HEK293 (cell line): ENCODE results near the gene STUB1.
A peak's percentile ranks its signal among the peaks of the same experiment; 100 is the strongest.

ENCODE experiments used
- BCL11B ChIP-seq: fragments of 450-650 bp; formaldehyde crosslinking; IDR thresholded peaks from 2 replicates; pipeline ENCODE4 v1.5.1; 2016; ENCODE audit warnings: low read depth, missing biosample characterization, missing genetic modification characterization
- EGR2 ChIP-seq: fragments of 450-650 bp; formaldehyde crosslinking; IDR thresholded peaks from 2 replicates; pipeline ENCODE4 v1.5.1; 2016; ENCODE audit warnings: low read depth, missing biosample characterization, missing genetic modification characterization
- GLIS2 ChIP-seq: fragments of 450-650 bp; formaldehyde crosslinking; IDR thresholded peaks from 2 replicates; pipeline ENCODE4 v1.5.1; 2016; ENCODE audit warnings: missing biosample characterization, missing genetic modification characterization
- YY1 ChIP-seq: fragments of 450-650 bp; formaldehyde crosslinking; IDR thresholded peaks from 2 replicates; pipeline ENCODE4 v1.5.1; 2018; ENCODE audit warnings: missing biosample characterization, missing genetic modification characterization
- ZFHX2 ChIP-seq: fragments of 450-650 bp; formaldehyde crosslinking; conservative IDR thresholded peaks from 2 replicates; pipeline ENCODE4 v1.5.1; 2016; ENCODE audit warnings: missing biosample characterization, missing genetic modification characterization
- ZNF174 ChIP-seq: fragments of 450-650 bp; formaldehyde crosslinking; IDR thresholded peaks from 2 replicates; pipeline ENCODE4 v1.5.0; 2017; ENCODE audit warnings: missing biosample characterization, mild to moderate bottlenecking, missing genetic modification characterization
- ZNF175 ChIP-seq: fragments of 450-650 bp; formaldehyde crosslinking; IDR thresholded peaks from 2 replicates; pipeline ENCODE4 v1.5.1; 2016; ENCODE audit warnings: missing biosample characterization, missing genetic modification characterization
- ZNF239 ChIP-seq: fragments of 450-650 bp; formaldehyde crosslinking; IDR thresholded peaks from 2 replicates; pipeline ENCODE4 v1.5.1; 2016; ENCODE audit warnings: missing biosample characterization, missing genetic modification characterization
- ZNF311 ChIP-seq: fragments of 450-650 bp; formaldehyde crosslinking; IDR thresholded peaks from 2 replicates; pipeline ENCODE4 v1.5.1; 2017; ENCODE audit warnings: missing biosample characterization, missing genetic modification characterization, borderline replicate concordance
- ZNF37A ChIP-seq: fragments of 450-650 bp; IDR thresholded peaks from 2 replicates; pipeline ENCODE4 v1.5.1; 2018; ENCODE audit warnings: missing biosample characterization, missing genetic modification characterization
- ZNF423 ChIP-seq: fragments of 450-650 bp; formaldehyde crosslinking; IDR thresholded peaks from 2 replicates; pipeline ENCODE4 v1.5.1; 2016; ENCODE audit warnings: missing biosample characterization, missing genetic modification characterization
- ZNF426 ChIP-seq: fragments of 450-650 bp; formaldehyde crosslinking; IDR thresholded peaks from 2 replicates; pipeline ENCODE4 v1.5.1; 2017; ENCODE audit warnings: missing biosample characterization, missing genetic modification characterization, mild to moderate bottlenecking, inconsistent platforms, moderate library complexity
- ZNF521 ChIP-seq: fragments of 450-650 bp; formaldehyde crosslinking; IDR thresholded peaks from 2 replicates; pipeline ENCODE4 v1.5.1; 2017; ENCODE audit warnings: missing biosample characterization, mild to moderate bottlenecking, missing genetic modification characterization
- ZNF544 ChIP-seq: fragments of 450-650 bp; formaldehyde crosslinking; IDR thresholded peaks from 2 replicates; pipeline ENCODE4 v1.5.0; 2017; ENCODE audit warnings: missing biosample characterization, missing genetic modification characterization
- ZNF660 ChIP-seq: fragments of 450-650 bp; IDR thresholded peaks from 2 replicates; pipeline ENCODE4 v1.5.1; 2018; ENCODE audit warnings: missing biosample characterization, mild to moderate bottlenecking, missing genetic modification characterization
- ZNF785 ChIP-seq: fragments of 450-650 bp; formaldehyde crosslinking; IDR thresholded peaks from 2 replicates; pipeline ENCODE4 v1.5.1; 2016; ENCODE audit warnings: missing biosample characterization, missing genetic modification characterization
- TF ChIP-seq, protein P1 (sequence below): fragments of 450-650 bp; formaldehyde crosslinking; IDR thresholded peaks from 2 replicates; pipeline ENCODE4 v1.5.1; 2017; ENCODE audit warnings: missing biosample characterization, missing genetic modification characterization
- TF ChIP-seq, protein P2 (sequence below): fragments of 450-650 bp; formaldehyde crosslinking; IDR thresholded peaks from 2 replicates; pipeline ENCODE4 v1.5.1; 2016; ENCODE audit warnings: missing biosample characterization, missing genetic modification characterization
- TF ChIP-seq, protein P3 (sequence below): fragments of 450-650 bp; formaldehyde crosslinking; conservative IDR thresholded peaks from 2 replicates; pipeline ENCODE4 v1.5.1; 2016; ENCODE audit warnings: low read depth, missing biosample characterization, missing genetic modification characterization
- TF ChIP-seq, protein P4 (sequence below): fragments of 450-650 bp; formaldehyde crosslinking; IDR thresholded peaks from 2 replicates; pipeline ENCODE4 v1.5.1; 2016; ENCODE audit warnings: missing biosample characterization, missing genetic modification characterization
- TF ChIP-seq, protein P5 (sequence below): fragments of 450-650 bp; formaldehyde crosslinking; IDR thresholded peaks from 2 replicates; pipeline ENCODE4 v1.5.1; 2016; ENCODE audit warnings: missing biosample characterization, missing genetic modification characterization
- TF ChIP-seq, protein P6 (sequence below): fragments of 450-650 bp; formaldehyde crosslinking; IDR thresholded peaks from 2 replicates; pipeline ENCODE4 v1.5.1; 2016; ENCODE audit warnings: missing biosample characterization, missing genetic modification characterization
- TF ChIP-seq, protein P7 (sequence below): fragments of 450-650 bp; formaldehyde crosslinking; IDR thresholded peaks from 2 replicates; pipeline ENCODE4 v1.5.1; 2016; ENCODE audit warnings: missing biosample characterization, missing genetic modification characterization, low read depth

The STUB1 gene

DNA sequence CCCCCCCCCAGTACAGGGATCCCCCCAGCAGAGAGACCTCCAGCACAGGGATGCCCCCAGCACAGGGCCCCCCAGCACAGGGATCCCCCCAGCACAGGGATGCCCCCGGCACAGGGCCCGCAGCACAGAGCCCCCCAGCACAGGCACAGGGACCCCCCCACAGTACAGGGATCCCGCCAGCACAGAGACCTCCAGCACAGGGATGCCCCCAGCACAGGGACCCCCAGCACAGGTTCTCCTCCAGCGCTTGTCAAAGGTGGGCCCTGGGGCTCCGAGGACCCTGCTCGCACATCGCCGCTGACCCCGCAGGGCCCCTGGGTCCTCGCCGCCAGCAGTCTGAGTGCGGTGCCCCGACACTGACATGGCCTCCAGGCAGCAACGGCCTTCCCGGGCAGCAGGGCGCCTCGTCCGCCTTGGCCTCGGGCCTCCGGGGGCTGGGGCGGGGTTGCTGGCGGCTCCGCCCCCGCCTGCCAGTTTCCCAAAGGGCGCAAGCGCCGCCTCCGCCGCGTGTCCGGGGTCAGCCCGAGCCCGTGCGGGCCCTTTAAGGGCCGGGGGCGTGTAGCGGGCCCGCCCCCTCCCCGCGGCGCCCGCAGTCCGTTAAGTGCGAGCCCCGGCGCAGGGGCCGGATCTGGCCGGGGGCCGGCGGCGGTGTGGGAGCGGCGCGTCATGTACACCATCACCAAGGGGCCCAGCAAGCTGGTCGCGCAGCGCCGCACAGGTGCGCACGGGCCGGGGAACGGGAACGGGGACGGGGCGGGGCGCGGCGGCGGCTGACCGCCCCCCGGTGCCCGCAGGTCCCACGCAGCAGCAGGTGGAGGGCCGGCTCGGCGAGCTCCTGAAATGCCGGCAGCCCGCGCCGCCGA is 38.7 kb upstream of the STUB1 start, which contains the start of gene MCRIP2 (continued):
- TF ChIP-seq ZNF660 (tag by site-specific recombination) (peak; percentile 54; the same call in 1 of the 2 replicates), BCL11B (tag by site-specific recombination) (no peak), ZNF174 (no peak), GLIS2 (tag by site-specific recombination) (peak; percentile 69; the same call in 1 of the 2 replicates), ZNF175 (no peak), EGR2 (peak; percentile 40; the same call in 1 of the 2 replicates), ZNF426 (tag by site-specific recombination) (no peak), ZNF239 (no peak), ZFHX2 (tag by site-specific recombination) (peak; percentile 88), YY1 (tag by site-specific recombination) (peak; percentile 60; the same call in 1 of the 2 replicates), ZNF423 (tag by site-specific recombination) (0 out of 2 replicates have a peak, but pooled peaks have one; percentile 26), ZNF785 (tag by site-specific recombination) (no peak), ZNF37A (tag by site-specific recombination) (no peak), ZNF544 (tag by site-specific recombination) (no peak), ZNF311 (tag by site-specific recombination) (no peak), ZNF521 (no peak)
- TF ChIP-seq, protein P1, sequence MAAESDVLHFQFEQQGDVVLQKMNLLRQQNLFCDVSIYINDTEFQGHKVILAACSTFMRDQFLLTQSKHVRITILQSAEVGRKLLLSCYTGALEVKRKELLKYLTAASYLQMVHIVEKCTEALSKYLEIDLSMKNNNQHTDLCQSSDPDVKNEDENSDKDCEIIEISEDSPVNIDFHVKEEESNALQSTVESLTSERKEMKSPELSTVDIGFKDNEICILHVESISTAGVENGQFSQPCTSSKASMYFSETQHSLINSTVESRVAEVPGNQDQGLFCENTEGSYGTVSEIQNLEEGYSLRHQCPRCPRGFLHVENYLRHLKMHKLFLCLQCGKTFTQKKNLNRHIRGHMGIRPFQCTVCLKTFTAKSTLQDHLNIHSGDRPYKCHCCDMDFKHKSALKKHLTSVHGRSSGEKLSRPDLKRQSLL (tag by site-specific recombination) = no peak
- TF ChIP-seq, protein P2, sequence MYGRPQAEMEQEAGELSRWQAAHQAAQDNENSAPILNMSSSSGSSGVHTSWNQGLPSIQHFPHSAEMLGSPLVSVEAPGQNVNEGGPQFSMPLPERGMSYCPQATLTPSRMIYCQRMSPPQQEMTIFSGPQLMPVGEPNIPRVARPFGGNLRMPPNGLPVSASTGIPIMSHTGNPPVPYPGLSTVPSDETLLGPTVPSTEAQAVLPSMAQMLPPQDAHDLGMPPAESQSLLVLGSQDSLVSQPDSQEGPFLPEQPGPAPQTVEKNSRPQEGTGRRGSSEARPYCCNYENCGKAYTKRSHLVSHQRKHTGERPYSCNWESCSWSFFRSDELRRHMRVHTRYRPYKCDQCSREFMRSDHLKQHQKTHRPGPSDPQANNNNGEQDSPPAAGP (tag by site-specific recombination) = 0 out of 2 replicates have a peak, but pooled peaks have one; percentile 44
- TF ChIP-seq, protein P3, sequence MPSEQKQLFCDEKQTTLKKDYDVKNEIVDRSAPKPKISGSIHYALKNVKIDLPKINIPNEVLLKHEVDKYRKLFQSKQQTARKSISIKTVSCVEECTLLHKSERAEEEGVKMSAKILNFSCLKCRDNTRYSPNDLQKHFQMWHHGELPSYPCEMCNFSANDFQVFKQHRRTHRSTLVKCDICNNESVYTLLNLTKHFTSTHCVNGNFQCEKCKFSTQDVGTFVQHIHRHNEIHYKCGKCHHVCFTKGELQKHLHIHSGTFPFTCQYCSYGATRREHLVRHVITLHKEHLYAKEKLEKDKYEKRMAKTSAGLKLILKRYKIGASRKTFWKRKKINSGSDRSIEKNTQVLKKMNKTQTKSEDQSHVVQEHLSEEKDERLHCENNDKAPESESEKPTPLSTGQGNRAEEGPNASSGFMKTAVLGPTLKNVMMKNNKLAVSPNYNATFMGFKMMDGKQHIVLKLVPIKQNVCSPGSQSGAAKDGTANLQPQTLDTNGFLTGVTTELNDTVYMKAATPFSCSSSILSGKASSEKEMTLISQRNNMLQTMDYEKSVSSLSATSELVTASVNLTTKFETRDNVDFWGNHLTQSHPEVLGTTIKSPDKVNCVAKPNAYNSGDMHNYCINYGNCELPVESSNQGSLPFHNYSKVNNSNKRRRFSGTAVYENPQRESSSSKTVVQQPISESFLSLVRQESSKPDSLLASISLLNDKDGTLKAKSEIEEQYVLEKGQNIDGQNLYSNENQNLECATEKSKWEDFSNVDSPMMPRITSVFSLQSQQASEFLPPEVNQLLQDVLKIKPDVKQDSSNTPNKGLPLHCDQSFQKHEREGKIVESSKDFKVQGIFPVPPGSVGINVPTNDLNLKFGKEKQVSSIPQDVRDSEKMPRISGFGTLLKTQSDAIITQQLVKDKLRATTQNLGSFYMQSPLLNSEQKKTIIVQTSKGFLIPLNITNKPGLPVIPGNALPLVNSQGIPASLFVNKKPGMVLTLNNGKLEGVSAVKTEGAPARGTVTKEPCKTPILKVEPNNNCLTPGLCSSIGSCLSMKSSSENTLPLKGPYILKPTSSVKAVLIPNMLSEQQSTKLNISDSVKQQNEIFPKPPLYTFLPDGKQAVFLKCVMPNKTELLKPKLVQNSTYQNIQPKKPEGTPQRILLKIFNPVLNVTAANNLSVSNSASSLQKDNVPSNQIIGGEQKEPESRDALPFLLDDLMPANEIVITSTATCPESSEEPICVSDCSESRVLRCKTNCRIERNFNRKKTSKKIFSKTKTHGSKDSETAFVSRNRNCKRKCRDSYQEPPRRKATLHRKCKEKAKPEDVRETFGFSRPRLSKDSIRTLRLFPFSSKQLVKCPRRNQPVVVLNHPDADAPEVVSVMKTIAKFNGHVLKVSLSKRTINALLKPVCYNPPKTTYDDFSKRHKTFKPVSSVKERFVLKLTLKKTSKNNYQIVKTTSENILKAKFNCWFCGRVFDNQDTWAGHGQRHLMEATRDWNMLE (tag by site-specific recombination) = no peak
- TF ChIP-seq, protein P4, sequence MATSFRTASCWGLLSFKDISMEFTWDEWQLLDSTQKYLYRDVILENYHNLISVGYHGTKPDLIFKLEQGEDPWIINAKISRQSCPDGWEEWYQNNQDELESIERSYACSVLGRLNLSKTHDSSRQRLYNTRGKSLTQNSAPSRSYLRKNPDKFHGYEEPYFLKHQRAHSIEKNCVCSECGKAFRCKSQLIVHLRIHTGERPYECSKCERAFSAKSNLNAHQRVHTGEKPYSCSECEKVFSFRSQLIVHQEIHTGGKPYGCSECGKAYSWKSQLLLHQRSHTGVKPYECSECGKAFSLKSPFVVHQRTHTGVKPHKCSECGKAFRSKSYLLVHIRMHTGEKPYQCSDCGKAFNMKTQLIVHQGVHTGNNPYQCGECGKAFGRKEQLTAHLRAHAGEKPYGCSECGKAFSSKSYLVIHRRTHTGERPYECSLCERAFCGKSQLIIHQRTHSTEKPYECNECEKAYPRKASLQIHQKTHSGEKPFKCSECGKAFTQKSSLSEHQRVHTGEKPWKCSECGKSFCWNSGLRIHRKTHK (tag by site-specific recombination) = no peak
- TF ChIP-seq, protein P5, sequence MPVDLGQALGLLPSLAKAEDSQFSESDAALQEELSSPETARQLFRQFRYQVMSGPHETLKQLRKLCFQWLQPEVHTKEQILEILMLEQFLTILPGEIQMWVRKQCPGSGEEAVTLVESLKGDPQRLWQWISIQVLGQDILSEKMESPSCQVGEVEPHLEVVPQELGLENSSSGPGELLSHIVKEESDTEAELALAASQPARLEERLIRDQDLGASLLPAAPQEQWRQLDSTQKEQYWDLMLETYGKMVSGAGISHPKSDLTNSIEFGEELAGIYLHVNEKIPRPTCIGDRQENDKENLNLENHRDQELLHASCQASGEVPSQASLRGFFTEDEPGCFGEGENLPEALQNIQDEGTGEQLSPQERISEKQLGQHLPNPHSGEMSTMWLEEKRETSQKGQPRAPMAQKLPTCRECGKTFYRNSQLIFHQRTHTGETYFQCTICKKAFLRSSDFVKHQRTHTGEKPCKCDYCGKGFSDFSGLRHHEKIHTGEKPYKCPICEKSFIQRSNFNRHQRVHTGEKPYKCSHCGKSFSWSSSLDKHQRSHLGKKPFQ (tag by site-specific recombination) = no peak
- TF ChIP-seq, protein P6, sequence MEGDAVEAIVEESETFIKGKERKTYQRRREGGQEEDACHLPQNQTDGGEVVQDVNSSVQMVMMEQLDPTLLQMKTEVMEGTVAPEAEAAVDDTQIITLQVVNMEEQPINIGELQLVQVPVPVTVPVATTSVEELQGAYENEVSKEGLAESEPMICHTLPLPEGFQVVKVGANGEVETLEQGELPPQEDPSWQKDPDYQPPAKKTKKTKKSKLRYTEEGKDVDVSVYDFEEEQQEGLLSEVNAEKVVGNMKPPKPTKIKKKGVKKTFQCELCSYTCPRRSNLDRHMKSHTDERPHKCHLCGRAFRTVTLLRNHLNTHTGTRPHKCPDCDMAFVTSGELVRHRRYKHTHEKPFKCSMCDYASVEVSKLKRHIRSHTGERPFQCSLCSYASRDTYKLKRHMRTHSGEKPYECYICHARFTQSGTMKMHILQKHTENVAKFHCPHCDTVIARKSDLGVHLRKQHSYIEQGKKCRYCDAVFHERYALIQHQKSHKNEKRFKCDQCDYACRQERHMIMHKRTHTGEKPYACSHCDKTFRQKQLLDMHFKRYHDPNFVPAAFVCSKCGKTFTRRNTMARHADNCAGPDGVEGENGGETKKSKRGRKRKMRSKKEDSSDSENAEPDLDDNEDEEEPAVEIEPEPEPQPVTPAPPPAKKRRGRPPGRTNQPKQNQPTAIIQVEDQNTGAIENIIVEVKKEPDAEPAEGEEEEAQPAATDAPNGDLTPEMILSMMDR (tag by site-specific recombination) = no peak
- TF ChIP-seq, protein P7, sequence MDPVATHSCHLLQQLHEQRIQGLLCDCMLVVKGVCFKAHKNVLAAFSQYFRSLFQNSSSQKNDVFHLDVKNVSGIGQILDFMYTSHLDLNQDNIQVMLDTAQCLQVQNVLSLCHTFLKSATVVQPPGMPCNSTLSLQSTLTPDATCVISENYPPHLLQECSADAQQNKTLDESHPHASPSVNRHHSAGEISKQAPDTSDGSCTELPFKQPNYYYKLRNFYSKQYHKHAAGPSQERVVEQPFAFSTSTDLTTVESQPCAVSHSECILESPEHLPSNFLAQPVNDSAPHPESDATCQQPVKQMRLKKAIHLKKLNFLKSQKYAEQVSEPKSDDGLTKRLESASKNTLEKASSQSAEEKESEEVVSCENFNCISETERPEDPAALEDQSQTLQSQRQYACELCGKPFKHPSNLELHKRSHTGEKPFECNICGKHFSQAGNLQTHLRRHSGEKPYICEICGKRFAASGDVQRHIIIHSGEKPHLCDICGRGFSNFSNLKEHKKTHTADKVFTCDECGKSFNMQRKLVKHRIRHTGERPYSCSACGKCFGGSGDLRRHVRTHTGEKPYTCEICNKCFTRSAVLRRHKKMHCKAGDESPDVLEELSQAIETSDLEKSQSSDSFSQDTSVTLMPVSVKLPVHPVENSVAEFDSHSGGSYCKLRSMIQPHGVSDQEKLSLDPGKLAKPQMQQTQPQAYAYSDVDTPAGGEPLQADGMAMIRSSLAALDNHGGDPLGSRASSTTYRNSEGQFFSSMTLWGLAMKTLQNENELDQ (tag by site-specific recombination) = no peak
